HFF-Myc (cell line): ENCODE results near the gene APCDD1L.

Source experiments
- DNase-seq: peaks from one replicate; pipeline ENCODE4 v3.0.0-alpha.2; 2011; ENCODE audit warnings: low read depth; ENCODE audit errors: extremely low read depth
- H3K4me3 ChIP-seq: replicated peaks from 2 replicates; pipeline ENCODE4 v1.5.1; 2011; ENCODE audit warnings: low read depth, mild to moderate bottlenecking, control low read depth, low read length
- CTCF ChIP-seq: IDR thresholded peaks from 2 replicates; pipeline ENCODE4 v1.5.1; 2012; ENCODE audit warnings: mild to moderate bottlenecking, low read depth, low read length, control low read depth; ENCODE audit errors: missing control alignments

The APCDD1L gene

DNA sequence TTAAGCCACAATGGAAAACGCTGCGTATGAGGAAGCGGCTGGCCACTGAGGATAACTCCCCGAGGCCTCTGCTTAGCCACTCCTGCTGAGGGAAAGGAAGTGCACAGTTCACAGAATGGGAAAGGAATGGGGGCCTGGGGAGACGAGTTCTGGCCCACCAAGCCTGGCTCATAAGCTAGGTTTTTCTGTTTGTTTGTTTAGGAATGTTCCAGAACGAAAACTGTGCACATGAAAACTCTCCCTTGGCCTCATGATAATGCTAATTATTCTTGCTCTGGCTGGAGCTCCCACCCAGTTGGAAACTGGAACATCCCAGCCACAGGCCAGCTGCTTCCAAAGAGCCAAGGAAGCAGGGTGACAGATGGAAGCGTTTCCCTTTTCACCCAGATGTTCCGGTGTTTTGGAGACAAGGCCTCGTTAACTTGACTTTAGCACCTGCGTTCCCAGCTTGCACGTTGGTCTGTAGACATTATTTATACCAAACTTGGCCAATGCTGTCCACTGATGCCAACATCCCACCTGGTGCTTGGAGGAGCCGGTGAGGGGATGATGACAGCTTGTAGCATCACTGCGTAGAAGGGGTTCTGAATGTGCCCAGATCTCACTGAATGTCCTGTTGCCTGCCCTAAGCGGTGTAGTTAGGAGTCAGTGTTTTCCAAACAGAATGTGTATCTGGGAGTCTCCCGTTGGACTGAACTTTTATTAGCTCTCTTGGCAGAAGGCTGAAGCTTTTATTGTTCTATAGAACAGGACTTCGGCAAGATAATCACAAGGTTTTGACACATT is 34.5 kb downstream of the APCDD1L start:
- no peak overlapping the region for H3K4me3 ChIP-seq
- DNase-seq: no peak
- no peak for TF ChIP-seq CTCF

DNA sequence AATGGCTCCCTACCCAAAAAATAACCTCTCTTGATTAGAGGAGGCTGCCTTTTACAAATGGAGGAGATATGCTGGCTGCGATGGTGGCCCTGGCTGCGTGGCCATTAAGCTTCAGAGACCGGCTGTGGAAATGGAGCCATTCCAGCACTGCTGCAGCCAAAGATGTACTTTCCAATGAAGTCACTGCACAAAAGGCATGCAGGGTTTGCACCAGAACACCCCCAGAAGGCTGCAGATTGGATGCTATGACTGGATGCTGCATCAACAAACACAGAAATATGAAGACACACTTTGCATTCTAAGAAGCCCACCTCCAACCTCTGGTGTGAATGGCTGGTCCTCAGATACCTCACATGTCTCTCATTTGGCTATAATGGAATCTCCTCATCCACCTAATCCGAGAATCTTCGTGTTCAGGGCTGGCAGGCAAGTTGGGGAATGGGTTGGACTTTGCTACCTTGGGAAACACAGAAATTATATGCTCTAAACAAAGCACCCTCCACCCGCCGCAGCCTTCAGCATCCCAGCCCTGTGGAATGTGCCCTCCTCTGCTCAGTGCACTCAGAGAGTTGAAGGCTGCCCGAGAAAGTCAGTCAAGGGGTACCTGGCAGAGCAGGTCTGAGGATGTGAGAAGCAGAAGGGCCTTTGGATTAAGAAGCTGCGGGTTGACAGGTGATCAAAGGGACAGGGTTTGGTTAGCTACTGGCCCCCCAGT is 35.3 kb downstream of the APCDD1L start:
- no peak for DNase-seq
- TF ChIP-seq CTCF: no peak

GRCh38 chr20:58478141-58478805 is 36.9 kb downstream of the APCDD1L start:
- DNase-seq: no peak
- no peak overlapping the region for H3K4me3 ChIP-seq
- no peak for TF ChIP-seq CTCF

More for the DNA sequence above, 35.3 kb downstream of the APCDD1L start:
- H3K4me3 ChIP-seq: no peak overlapping the region

- TF ChIP-seq CTCF: no peak
- no peak for DNase-seq
- no peak overlapping the region for H3K4me3 ChIP-seq
These were observed 39.7 kb downstream of the APCDD1L start for GRCh38 chr20:58475466-58475865.

GRCh38 chr20:58473453-58474425 is 41.5 kb downstream of the APCDD1L start:
- no peak overlapping the region for H3K4me3 ChIP-seq
- TF ChIP-seq CTCF: no peak
- DNase-seq: no peak
